AG10803 (cell line): Measurements from ENCODE around the gene ARHGAP26.

ENCODE experiments used
- DNase-seq: peaks from one replicate; pipeline ENCODE4 v3.0.0; 2010; ENCODE audit warnings: low read depth
- H3K4me3 ChIP-seq: 2 replicates; pipeline ENCODE4 v1.5.1; 2011; ENCODE audit warnings: mild to moderate bottlenecking, low read length, control low read depth
- CTCF ChIP-seq: conservative IDR thresholded peaks from 2 replicates; pipeline ENCODE4 v1.5.1; 2011; ENCODE audit warnings: mild to moderate bottlenecking, low read length, control low read depth, inconsistent platforms

Gene ARHGAP26

GRCh38 chr5:142811866-142812557 lies 41.8 kb downstream of the ARHGAP26 start:
- DNase-seq = no peak
- no peak overlapping the region for H3K4me3 ChIP-seq
- TF ChIP-seq CTCF = no peak

GRCh38 chr5:142813220-142813619 lies 43.0 kb downstream of the ARHGAP26 start:
- H3K4me3 ChIP-seq = no peak overlapping the region
- TF ChIP-seq CTCF = no peak
- no peak for DNase-seq

GRCh38 chr5:142814122-142814521 lies 43.9 kb downstream of the ARHGAP26 start:
- no peak for DNase-seq
- no peak overlapping the region for H3K4me3 ChIP-seq
- TF ChIP-seq CTCF = no peak

GRCh38 chr5:142815469-142815868 lies 45.3 kb downstream of the ARHGAP26 start:
- no peak for TF ChIP-seq CTCF
- DNase-seq = no peak
- H3K4me3 ChIP-seq = no peak overlapping the region

GRCh38 chr5:142816531-142817430 lies 46.6 kb downstream of the ARHGAP26 start:
- no peak overlapping the region for H3K4me3 ChIP-seq
- TF ChIP-seq CTCF = no peak
- peak; percentile 50 for DNase-seq

GRCh38 chr5:142817949-142818431 lies 47.8 kb downstream of the ARHGAP26 start:
- DNase-seq = peak; percentile 82
- H3K4me3 ChIP-seq = no peak overlapping the region
- TF ChIP-seq CTCF = no peak
